Measurements from ENCODE around the gene TBC1D2B.

- TF ChIP-seq CTCF (IDR thresholded peaks at IDR 0.05; ENCODE audit: poor library complexity) (no peak), EZH2 (IDR thresholded peaks at IDR 0.05; ENCODE audit: borderline replicate concordance) (no peak)
These were observed 23.0 kb downstream of the TBC1D2B start for GRCh38 chr15:78054518-78054917.
